HG03066 (cell line): ENCODE data around the gene ATP2C2.

Experiments used
- ATAC-seq: cut with Tn5 transposase; IDR thresholded peaks from one replicate; pipeline ENCODE4 v1.9.1; 2021; ENCODE audit warnings: low read depth; ENCODE audit not compliant: unreplicated experiment

Gene ATP2C2

DNA sequence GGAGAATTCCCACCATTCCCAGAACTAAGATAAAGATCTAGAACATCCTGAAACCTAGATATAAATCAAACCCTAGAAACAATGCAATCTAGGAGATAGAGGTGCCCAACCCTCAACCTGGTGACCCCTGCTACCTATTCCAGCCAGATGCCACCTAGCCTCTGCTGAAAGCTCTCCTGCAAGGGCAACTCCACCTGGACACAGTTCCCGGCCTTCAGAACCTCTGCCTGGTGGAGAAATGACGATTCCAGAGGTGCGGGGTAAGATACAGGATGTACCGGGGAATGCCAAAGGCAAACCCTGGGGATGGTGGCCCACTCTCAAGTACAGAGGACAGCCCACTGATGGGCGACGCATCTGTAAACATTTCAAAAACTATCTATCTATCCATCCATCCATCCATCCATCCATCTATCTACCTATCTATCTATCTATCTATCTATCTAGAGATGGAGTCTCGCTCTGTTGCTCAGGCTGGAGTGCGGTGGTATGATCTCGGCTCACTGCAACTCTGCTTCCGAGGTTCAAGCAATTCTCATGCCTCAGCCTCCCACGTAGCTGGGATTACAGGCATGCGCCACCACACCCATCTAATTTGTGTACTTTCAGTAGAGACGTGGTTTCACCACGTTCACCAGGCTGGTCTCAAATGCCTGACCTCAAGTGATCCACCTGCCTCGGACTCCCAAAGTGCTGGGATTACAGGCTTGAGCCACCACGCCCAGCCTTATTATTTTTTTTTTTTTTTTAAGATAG lies 117.1 kb downstream of the ATP2C2 start:
- ATAC-seq: no peak

- no peak for ATAC-seq
Measured at GRCh38 chr16:84486126-84486525, 117.8 kb downstream of the ATP2C2 start.

DNA sequence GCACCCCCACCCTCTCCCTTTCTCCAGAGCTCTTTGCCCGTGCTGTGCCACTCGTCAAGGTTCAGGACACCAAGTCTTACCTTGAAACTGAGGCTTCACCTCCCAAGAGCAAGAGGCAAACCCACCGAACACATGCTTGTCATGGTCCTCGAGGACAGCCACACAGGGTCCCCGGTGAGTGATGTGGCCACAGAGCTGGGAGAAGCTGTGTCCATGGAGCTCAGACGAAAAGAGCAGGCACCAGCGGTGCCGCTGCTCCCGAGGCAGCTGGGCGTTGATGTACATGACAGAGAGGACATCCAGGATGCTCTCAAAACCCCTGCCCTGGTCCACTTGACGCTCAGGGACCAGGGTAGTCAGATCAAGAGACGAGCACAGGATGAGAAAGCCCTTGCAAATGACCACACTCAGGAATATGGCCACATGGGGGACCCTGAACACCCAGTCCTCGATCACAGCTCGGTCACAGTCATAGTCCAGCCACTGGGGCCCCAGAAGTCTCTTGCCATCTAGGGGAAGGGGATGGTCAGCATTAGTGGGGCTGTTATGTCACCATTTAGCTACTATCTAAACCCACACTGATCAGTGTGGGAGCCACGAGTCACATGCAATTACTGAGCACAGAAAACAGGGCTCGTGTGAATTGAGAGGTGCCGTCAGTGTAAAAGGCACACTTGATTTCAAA lies 118.4 kb downstream of the ATP2C2 start:
- no peak for ATAC-seq

DNA sequence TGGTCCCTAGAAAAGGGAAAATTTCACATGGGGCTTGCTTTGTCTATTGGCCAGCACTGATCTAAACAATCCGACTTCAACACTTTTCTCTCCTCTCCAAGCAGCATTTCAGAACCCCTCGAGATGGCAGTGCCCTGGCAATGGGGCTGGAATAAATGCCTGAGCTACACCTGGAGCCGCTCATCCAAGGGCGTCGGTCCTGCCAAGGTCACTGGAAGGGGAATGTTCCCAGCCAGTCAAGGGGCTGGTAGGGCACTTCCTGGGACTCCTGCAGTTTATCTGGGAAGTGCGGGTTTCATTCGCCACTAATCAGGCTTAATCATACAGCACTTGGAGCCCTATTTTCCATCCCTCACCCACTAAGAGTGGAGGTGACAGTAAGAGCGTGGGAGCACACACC lies 119.0 kb downstream of the ATP2C2 start:
- ATAC-seq: no peak

DNA sequence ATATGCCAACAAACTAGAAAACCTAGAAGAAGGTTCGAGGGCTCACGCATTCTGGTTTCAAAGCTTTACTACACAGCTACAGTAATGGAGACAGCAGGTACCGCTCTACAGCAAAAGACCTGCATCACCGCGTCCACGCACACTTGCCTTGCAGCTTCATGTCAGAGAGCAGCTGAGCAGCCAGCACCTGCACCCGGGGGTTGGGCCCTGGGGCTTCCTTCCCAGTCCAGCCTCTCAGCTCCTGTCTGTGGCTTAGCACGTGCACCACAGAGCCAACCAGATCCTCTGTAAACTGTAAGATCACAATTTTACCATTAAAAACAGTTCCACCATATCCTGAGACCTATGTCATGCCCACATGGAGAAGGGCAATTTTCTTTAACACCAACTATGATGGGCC lies 120.8 kb downstream of the ATP2C2 start:
- ATAC-seq: no peak

- ATAC-seq: no peak
Measured at GRCh38 chr16:84495506-84495905, 127.2 kb downstream of the ATP2C2 start.

GRCh38 chr16:84496991-84497390 lies 128.7 kb downstream of the ATP2C2 start:
- ATAC-seq: no peak

GRCh38 chr16:84497418-84498222 lies 129.3 kb downstream of the ATP2C2 start:
- no peak for ATAC-seq

GRCh38 chr16:84498223-84498610 lies 129.9 kb downstream of the ATP2C2 start:
- ATAC-seq: no peak

DNA sequence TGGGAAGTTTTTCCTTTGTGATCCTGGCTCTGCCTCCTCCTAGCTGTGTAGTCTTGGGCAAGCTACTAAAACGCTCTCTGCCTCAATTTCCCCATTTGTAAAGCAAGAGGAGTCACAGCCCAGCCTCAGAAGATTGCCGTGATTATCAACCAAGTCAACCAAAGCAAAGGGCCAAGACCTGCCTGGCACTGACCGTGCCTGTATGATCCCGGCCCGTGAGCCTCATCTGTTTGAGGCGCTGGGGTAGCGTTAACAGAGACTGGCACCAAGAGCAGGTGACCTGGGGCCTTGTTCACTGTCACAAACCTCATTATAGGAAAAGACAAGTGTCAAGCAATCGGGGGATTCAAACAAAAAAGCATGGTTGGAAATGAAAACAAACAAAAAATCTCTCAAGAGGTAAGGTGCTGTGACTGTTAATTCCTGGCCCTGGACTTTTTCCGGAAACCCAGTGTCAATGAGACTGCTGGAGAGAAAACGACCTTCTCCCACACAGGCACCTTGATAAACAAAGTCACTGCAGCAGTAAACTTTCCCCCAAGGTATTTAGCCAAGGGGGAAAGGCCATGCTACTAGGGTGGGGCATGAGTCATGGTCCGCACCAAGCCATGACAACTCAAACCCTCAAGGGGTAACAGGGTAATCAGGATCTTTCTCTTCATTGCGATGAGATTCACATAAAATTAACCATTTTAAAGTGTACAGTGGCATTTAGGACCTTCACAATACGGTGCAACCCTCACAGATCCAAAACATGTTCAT lies 130.7 kb downstream of the ATP2C2 start:
- ATAC-seq: no peak

GRCh38 chr16:84499638-84500037 lies 131.3 kb downstream of the ATP2C2 start:
- no peak for ATAC-seq

DNA sequence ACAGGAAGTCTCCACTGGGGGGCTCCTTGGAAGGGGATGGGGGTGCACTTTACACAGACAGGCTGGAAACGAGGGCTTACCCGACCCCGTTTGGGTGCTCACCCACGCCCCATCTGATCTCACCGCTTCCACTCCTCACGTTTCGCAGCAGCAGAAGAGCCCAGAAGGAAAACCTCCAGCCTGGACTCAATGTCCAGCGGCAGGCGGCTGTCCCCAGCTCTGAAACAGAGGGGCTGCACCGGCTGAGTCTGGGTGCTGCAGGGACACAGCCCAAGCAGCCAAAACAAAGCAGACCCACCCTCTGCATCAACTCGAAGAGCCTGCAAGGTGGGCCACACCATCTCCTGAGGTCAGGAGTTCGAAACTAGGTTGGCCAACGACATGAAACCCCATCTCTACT lies 132.2 kb downstream of the ATP2C2 start:
- no peak for ATAC-seq

DNA sequence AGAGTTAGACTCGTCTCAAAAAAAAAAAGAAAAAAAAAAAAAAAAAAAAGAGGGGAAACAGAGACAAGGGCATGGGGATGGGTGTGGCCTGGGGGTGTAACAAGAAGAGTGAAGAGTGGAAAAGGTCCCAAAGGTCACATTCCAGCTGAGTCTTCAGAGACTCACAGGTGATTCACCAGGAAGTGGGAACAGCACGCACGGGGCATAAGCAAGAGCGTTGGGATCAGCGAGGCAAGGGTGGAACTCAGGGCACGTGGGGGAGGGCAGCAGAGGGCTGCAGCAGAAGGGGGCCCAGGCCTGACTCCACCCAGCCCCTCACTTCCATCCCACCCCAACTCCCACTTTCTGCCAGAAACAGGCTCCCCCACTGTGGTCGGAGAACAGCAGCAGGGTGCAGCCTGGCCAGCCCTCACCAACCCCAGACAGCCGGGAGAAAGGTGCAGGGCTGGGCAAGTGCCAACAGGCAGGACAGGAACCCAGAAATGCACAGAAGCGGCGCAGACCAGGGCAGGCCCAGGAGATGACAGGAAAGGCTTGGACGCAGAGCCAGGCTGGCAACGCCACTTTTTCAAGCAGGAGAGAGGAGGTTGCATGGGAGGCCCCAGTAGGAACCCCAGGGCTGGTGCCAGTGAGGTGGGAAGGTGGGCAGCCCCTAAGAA lies 132.9 kb downstream of the ATP2C2 start:
- ATAC-seq: no peak

DNA sequence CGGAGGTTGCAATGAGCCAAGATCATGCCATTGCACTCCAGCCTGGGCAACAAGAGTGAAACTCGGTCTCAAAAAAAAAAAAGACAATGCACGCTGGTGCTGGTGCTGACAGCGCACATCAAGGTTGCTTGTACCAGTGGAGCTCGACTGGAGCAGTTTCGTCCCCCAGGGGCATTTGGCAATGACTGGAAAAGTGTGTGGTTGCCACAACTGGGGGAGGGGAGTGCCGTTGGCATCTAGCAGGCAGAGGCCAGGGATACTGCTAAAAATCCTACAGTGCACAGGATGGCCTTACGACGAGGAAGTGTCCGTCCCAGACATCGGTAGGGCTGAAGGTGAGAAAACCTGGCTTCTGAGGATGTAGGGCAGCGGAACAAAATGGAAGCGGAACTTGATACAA lies 133.7 kb downstream of the ATP2C2 start:
- ATAC-seq: no peak

DNA sequence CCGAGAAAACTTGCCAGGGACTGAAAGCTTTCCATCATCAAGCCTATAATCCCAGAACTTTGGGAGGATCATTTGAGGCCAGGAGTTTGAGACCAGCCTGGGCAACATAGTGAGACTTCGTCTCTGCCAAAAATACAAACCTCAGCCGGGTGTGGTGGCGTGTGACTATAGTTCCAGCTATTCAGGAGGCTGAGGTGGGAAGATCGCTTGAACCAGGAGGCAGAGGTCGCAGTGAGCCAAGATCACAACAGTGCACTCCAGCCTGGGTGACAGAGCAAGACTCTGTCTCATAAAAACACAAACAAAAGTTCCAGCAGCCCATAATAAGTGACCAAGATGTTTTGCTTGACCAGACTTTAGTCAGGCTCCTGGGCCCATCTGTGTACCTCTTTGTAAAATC lies 134.2 kb downstream of the ATP2C2 start:
- ATAC-seq: no peak

DNA sequence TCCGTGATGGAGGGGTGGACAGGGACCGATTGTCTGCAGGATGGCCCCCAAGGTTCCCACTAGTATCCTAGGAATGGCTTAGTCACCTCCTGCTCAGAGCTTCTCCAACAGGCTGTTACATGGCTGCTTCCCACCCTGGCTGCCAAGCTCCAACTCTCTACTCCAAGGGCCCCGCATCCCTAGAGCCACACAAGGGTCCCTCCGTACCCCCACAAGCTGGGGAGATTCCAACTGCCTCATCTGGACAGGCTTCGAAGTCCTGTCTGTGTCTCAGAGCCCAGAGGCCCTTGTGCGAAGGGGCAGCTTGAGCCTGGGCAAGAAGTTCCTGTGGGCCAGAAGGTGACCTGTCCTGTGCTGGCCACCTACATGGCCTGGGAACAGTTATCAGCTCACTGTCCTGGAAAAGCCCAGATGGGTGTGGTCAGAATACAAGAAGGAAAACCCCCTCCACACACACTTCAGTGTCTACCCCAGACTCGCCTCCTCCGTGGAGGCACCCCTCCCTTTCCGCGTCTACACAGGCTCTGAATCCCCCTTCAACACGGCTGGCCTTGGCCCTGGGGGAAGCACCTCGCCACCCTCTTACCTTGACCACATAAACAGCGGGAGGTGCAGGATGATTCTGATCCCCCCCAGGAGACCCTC lies 135.5 kb downstream of the ATP2C2 start:
- ATAC-seq: no peak

- peak; percentile 94 for ATAC-seq
Measured at GRCh38 chr16:84504420-84505248, 136.3 kb downstream of the ATP2C2 start, which contains the start of gene MEAK7. Gene MEAK7 (minus strand): TSS chr16:84504659. CDS start chr16:84498086, 6,573 bp downstream.

DNA sequence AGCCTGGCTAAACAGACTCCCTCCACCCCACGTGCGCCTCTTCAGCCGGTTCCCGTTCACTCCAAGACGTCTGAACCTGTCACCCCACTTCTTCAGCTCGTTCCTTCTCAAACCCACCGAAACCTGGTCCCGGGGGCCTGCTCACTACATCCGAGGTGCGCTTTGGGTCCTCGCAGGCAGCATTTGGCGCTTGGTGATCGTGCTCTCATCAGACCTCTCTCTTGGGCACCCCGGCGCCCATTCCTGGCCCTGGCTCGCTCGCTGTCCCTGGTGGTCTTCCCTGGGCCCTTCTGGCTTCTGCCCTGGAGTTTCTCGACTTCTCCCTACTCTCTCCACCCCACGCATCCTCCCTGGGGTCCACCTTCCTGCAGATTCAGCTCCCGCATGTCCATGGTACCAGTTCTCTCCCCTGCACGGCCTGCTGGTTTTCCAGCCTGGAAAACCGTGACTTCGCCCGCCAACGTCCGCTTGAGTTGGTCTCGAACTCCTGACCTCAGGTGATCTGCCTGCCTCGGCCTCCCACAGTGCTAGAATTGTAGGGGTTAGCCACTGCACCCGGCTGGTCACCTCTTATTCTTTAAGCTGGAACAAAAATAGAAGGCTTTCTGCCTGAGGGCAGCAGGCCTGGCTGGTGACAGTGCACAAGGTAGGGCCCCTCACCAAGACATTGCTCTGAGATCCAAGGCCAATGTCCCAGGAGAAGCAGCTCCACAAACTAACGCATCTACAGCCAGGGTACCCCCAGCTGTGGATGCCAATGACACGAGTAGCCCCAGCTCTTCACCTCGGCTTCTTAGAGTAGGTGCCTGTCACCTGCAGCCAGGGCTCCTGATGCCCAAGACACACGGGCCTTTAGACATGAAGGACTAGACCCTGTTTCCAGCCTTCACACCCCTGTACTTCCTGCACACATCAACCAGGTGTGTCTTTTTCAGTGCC lies 137.2 kb downstream of the ATP2C2 start:
- ATAC-seq: no peak
